Kidney (tissue), 14 donors: ENCODE data around the gene FAM124B. TPM values are rescaled to one million over a fixed set of nuclear protein-coding genes. Genes with fewer than 3 reads are reported as not detected.
A peak's percentile ranks its signal among the peaks of the same experiment; 100 is the strongest.

Experiments used
- DNase-seq, 5 donors: peaks; one replicate each; pipeline ENCODE4 v3.0.0-alpha.2; 2013 to 2020
- FAIRE-seq: peaks from 2 replicates; lab custom pipeline; 2012; peaks lifted over from hg19 to GRCh38; lab: Jason Lieb, UNC
- H3K27ac ChIP-seq, 2 donors: one replicate each; pipeline ENCODE4 v1.7.0; 2013; ENCODE audit warnings: low read depth in 2 of 2, low read length in 2 of 2, inconsistent platforms in 1 of 2
- H3K27me3 ChIP-seq: one replicate; pipeline ENCODE4 v1.7.1; 2013; ENCODE audit warnings: low read length, inconsistent platforms; ENCODE audit not compliant: control insufficient read depth, insufficient read depth
- H3K36me3 ChIP-seq, 3 donors: one replicate each; pipeline versions ENCODE4 v1.7.0 to v1.7.1; 2013; ENCODE audit warnings: low read length in 3 of 3, control low read depth in 1 of 3, inconsistent platforms in 1 of 3; ENCODE audit not compliant: insufficient read depth in 3 of 3, control insufficient read depth in 2 of 3
- H3K4me1 ChIP-seq, 3 donors: one replicate each; pipeline versions ENCODE4 v1.7.0 to v1.7.1; 2013; ENCODE audit warnings: low read length in 3 of 3, inconsistent platforms in 1 of 3, low read depth in 1 of 3; ENCODE audit not compliant: control insufficient read depth in 2 of 3, insufficient read depth in 2 of 3
- H3K4me3 ChIP-seq, 3 donors: one replicate each; pipeline versions ENCODE4 v1.7.0 to v1.8.1; 2013; ENCODE audit warnings: low read length in 3 of 3, control low read depth in 1 of 3, inconsistent platforms in 1 of 3
- H3K9ac ChIP-seq, 3 donors: one replicate each; pipeline versions ENCODE4 v1.7.0 to v1.7.1; 2013; ENCODE audit warnings: low read length in 3 of 3, control low read depth in 1 of 3, inconsistent platforms in 1 of 3
- H3K9me3 ChIP-seq, 3 donors: one replicate each; pipeline versions ENCODE4 v1.7.0 to v1.7.1; 2013; ENCODE audit warnings: low read length in 3 of 3, control low read depth in 1 of 3, inconsistent platforms in 1 of 3; ENCODE audit not compliant: control insufficient read depth in 2 of 3, insufficient read depth in 1 of 3
- CTCF ChIP-seq: IDR thresholded peaks from 3 replicates; pipeline ENCODE4 v1.5.1; 2012; ENCODE audit warnings: mild to moderate bottlenecking, moderate library complexity, borderline replicate concordance; ENCODE audit not compliant: insufficient read depth; ENCODE audit errors: extremely low read depth
- intact Hi-C: fragments of 100-400 bp; cut with DNase I; formaldehyde crosslinking; loops from one replicate; pipeline ENCODE4 v1.11.1; 2022
- polyA plus RNA-seq: library from polyadenylated mRNA; stranded (reverse); fragments of 350-450 nt; fragmentation: Illumina TruSeq; extraction: RNeasy Lipid Tissue Mini Kit (QIAGEN cat#74804); gene quantifications from one replicate; pipeline ENCODE4 v1.2.3, GENCODE V29; 2014; ENCODE audit warnings: low read depth, low replicate concordance; ENCODE audit not compliant: insufficient read depth
- total RNA-seq: library from RNA; stranded (reverse); fragmentation: NEBNext Ultra II Directional; extraction: Animal tissue kit (Norgen Biotek cat#: 25700); gene quantifications from one replicate; pipeline ENCODE4 v1.2.1, GENCODE V29; 2021
- donor health status: control.
- donor health status: control.
- donor health status: control.
- donor health status: control.
- donor health status: control.
- donor health status: DM: yes; HTN: yes; CAD: no.
- donor health status: Normal renal cell carcinoma (clear cell type).

The FAM124B gene
- total and polyA plus RNA-seq, 2 donors from 2014 or later: 0.90 to 2.0 TPM

GRCh38 chr2:224377751-224378700 lies 23.9 kb downstream of the FAM124B start:
- H3K36me3 ChIP-seq: no peaks in the 10 kb centered on the region
- H3K27ac ChIP-seq: no peak overlapping the region
- H3K4me1 ChIP-seq: no peaks in the 10 kb centered on the region
- intact Hi-C loops: no loop called here
- DNase-seq (no peak), FAIRE-seq (no peak)
- TF ChIP-seq CTCF: no peak
- no peaks in the 10 kb centered on the region for H3K27me3 ChIP-seq
- no peak overlapping the region for H3K4me3 ChIP-seq
- H3K9me3 ChIP-seq: no peaks in the 10 kb centered on the region
- no peak overlapping the region for H3K9ac ChIP-seq

DNA sequence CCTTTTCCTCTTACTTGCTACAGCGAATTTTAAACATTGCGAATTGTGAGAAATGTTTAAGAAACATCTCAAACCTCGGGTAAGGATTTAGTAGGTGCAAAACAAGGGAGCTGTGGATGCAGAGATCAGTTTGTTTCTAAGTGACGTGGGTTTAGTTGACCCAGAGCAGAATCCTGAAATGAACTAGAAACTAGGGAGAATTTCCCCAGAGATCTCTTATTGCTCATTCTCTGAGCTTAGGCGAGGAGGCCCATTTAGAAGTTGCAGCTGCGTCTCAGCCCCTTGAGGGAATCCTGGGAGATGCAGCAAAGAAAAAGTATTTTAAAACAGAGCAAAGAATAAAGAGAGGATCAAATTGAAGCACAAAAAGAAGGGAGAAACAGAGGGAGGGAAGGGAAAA lies 29.3 kb downstream of the FAM124B start:
- H3K4me3 ChIP-seq: no peak overlapping the region
- DNase-seq: no peak
- H3K9me3 ChIP-seq: no peaks in the 10 kb centered on the region
- no peak for TF ChIP-seq CTCF
- no peak overlapping the region for H3K9ac ChIP-seq
- H3K27me3 ChIP-seq: no peaks in the 10 kb centered on the region
- intact Hi-C loops: no loop called here
- H3K4me1 ChIP-seq: no peaks in the 10 kb centered on the region
- no peaks in the 10 kb centered on the region for H3K36me3 ChIP-seq
- FAIRE-seq: no peak
- H3K27ac ChIP-seq: no peak overlapping the region

- FAIRE-seq: no peak
- no peak overlapping the region for H3K9ac ChIP-seq
- intact Hi-C loops: no loop called here
Observed at GRCh38 chr2:224369028-224369632, 32.8 kb downstream of the FAM124B start.

More at GRCh38 chr2:224369028-224369632, 32.8 kb downstream of the FAM124B start:
- peak; percentile 58 for TF ChIP-seq CTCF
- H3K4me1 ChIP-seq: no peaks in the 10 kb centered on the region
- H3K9me3 ChIP-seq: no peaks in the 10 kb centered on the region
- no peak overlapping the region for H3K27ac ChIP-seq
- H3K27me3 ChIP-seq: no peaks in the 10 kb centered on the region
- no peak overlapping the region for H3K4me3 ChIP-seq
- H3K36me3 ChIP-seq: no peaks in the 10 kb centered on the region
- peak in 2 of 5 donors; percentile 49 to 66 for DNase-seq
